Heart right ventricle (tissue), 12 donors: Measurements from ENCODE around the gene VPS52. TPM values are rescaled to one million over a fixed set of nuclear protein-coding genes. Genes with fewer than 3 reads are reported as not detected.

Source experiments
- microRNA-seq, 2 donors: library from miRNA; unstranded; fragments of <30 nt; microRNA quantifications; one replicate each; pipeline ENCODE4 v1.2.0, GENCODE V29; 2021
- polyA plus RNA-seq, 2 donors: library from polyadenylated mRNA; stranded (reverse); fragments of 200-250 nt; gene quantifications; one replicate each; pipeline ENCODE4 v1.2.3, GENCODE V29; 2013
- total RNA-seq, 10 donors: library from RNA; stranded (reverse); fragmentation: NEBNext Ultra II Directional in 3 of 10; extraction: Animal tissue kit (Norgen Biotek cat#: 25700) in 3 of 10; gene quantifications; one replicate each; pipeline versions ENCODE4 v1.2.1 to v1.2.4, GENCODE V29; 2021 to 2023
- donor health status: ischemic (EF 13 %, LVEDD 7.1; RV severe dilation, severe dysfunction).
- donor health status: healthy with polysubstance abuse.
- donor health status: DM: no; HTN: yes; CAD: no.
- donor health status: DM: no; HTN: no; CAD: no.
- donor health status: ischemic (EF 25% LVEDD 6.9; RV normal size, moderate dysfunction).
- donor health status: ischemic (EF 25% LVEDD 5.7; RV mildly dilated, moderate dysfunction).
- donor health status: healthy.
- donor health status: nonischemic (EF 11% LVEDD 7.7; RV severe dilation, severe dysfunction).
- donor health status: DM: yes; HTN: yes; CAD: no.
- donor health status: PGD.
- donor health status: ischemic (EF 29% LVEDD 5.4; RV normal size, mild dysfunction).
- donor health status: nonischemic (EF 23%, LVEDD 6.1; RV moderate dilation, normal function).

Gene VPS52
- total and polyA plus RNA-seq, 12 donors = 25.2 to 45.7 (median 35.9) TPM

Small RNAs within 50 kb of the gene (microRNA-seq; reads per million reads assigned to microRNA genes)
- gene MIR219A1 (2.6 to 5.4 reads per million in 2 donors), gene MIR6834 (0 reads per million in 2 donors), gene MIR6873 (0 reads per million in 2 donors)

Other genes starting within 250 kb of the VPS52 start
- gene HLA-DPA1, start 198.2 kb downstream of the VPS52 start, total RNA-seq = 100 to 1,000 TPM in 1 of 10 donors, 10 to 100 TPM in 9; 17.8 to 328 (median 53.6) TPM
- 10 to 100 TPM; 18.2 to 24.3 TPM for gene HLA-DPA1, start 198.2 kb downstream of the VPS52 start, polyA plus RNA-seq
- gene HLA-DPB1, start 195.9 kb downstream of the VPS52 start, total RNA-seq = 100 to 1,000 TPM in 1 of 10 donors, 10 to 100 TPM in 9; 19.2 to 264 (median 34.8) TPM
- 10 to 100 TPM; 18.7 to 48.2 TPM for gene HLA-DPB1, start 195.9 kb downstream of the VPS52 start, polyA plus RNA-seq
- 1 to 10 TPM in 3 of 10 donors, under 1 TPM in 7; 0.52 to 3.9 (median 0.94) TPM for gene COL11A2, start 79.4 kb downstream of the VPS52 start, total RNA-seq
- gene COL11A2, start 79.4 kb downstream of the VPS52 start, polyA plus RNA-seq = 1 to 10 TPM in 1 of 2 donors, under 1 TPM in 1; 0.55 to 8.7 TPM
- gene RXRB, start 71.2 kb downstream of the VPS52 start, total RNA-seq = 10 to 100 TPM; 29.7 to 39.1 (median 33.2) TPM
- gene RXRB, start 71.2 kb downstream of the VPS52 start, polyA plus RNA-seq = 10 to 100 TPM; 22.2 to 40.7 TPM
- 100 to 1,000 TPM in 1 of 10 donors, 10 to 100 TPM in 9; 44.8 to 104 (median 53.1) TPM for gene SLC39A7, start 71.0 kb downstream of the VPS52 start, total RNA-seq
- 100 to 1,000 TPM in 1 of 2 donors, 10 to 100 TPM in 1; 25.8 to 178 TPM for gene SLC39A7, start 71.0 kb downstream of the VPS52 start, polyA plus RNA-seq
- gene HSD17B8, start 67.2 kb downstream of the VPS52 start, total RNA-seq = 10 to 100 TPM; 17.6 to 25.5 (median 23.0) TPM
- gene HSD17B8, start 67.2 kb downstream of the VPS52 start, polyA plus RNA-seq = 10 to 100 TPM in 1 of 2 donors, 1 to 10 TPM in 1; 7.4 to 15.1 TPM
- 10 to 100 TPM; 26.5 to 32.1 (median 28.0) TPM for gene RING1, start 63.4 kb downstream of the VPS52 start, total RNA-seq
- 10 to 100 TPM; 28.6 to 35.1 TPM for gene RING1, start 63.4 kb downstream of the VPS52 start, polyA plus RNA-seq
- gene RPS18, start 199 bp upstream of the VPS52 start, total RNA-seq = 1,000 to 10,000 TPM in 3 of 10 donors, 100 to 1,000 TPM in 7; 767 to 1,326 (median 860) TPM
- gene RPS18, start 199 bp upstream of the VPS52 start, polyA plus RNA-seq = 1,000 to 10,000 TPM; 2,826 to 4,398 TPM
- 10 to 100 TPM in 2 of 10 donors, 1 to 10 TPM in 8; 5.3 to 12.2 (median 8.0) TPM for gene B3GALT4, start 5.2 kb upstream of the VPS52 start, total RNA-seq
- 1 to 10 TPM; 7.0 to 9.1 TPM for gene B3GALT4, start 5.2 kb upstream of the VPS52 start, polyA plus RNA-seq
- 10 to 100 TPM; 11.0 to 27.8 (median 16.2) TPM for gene WDR46, start 17.4 kb upstream of the VPS52 start, total RNA-seq
- gene WDR46, start 17.4 kb upstream of the VPS52 start, polyA plus RNA-seq = 10 to 100 TPM; 27.4 to 40.6 TPM
- gene PFDN6, start 17.7 kb upstream of the VPS52 start, total RNA-seq = 10 to 100 TPM; 31.7 to 58.3 (median 40.2) TPM
- gene PFDN6, start 17.7 kb upstream of the VPS52 start, polyA plus RNA-seq = 100 to 1,000 TPM; 248 to 448 TPM
- gene RGL2, start 27.1 kb upstream of the VPS52 start, total RNA-seq = 10 to 100 TPM; 40.7 to 79.8 (median 50.4) TPM
- gene RGL2, start 27.1 kb upstream of the VPS52 start, polyA plus RNA-seq = 10 to 100 TPM; 51.8 to 68.4 TPM
- gene TAPBP, start 42.2 kb upstream of the VPS52 start, total RNA-seq = 100 to 1,000 TPM in 2 of 10 donors, 10 to 100 TPM in 8; 71.9 to 242 (median 86.7) TPM
- gene TAPBP, start 42.2 kb upstream of the VPS52 start, polyA plus RNA-seq = 10 to 100 TPM; 20.6 to 49.7 TPM
- 10 to 100 TPM; 11.7 to 19.8 (median 14.3) TPM for gene ZBTB22, start 45.9 kb upstream of the VPS52 start, total RNA-seq
- 10 to 100 TPM in 1 of 2 donors, 1 to 10 TPM in 1; 4.7 to 10.6 TPM for gene ZBTB22, start 45.9 kb upstream of the VPS52 start, polyA plus RNA-seq
- 10 to 100 TPM; 10.3 to 24.0 (median 15.9) TPM for gene DAXX, start 51.1 kb upstream of the VPS52 start, total RNA-seq
- 10 to 100 TPM; 15.7 to 24.8 TPM for gene DAXX, start 51.1 kb upstream of the VPS52 start, polyA plus RNA-seq
- 1 to 10 TPM in 2 of 10 donors, under 1 TPM in 6, not detected in 2; 0.09 to 6.1 (median 0.36) TPM for gene KIFC1, start 119.9 kb upstream of the VPS52 start, total RNA-seq
- under 1 TPM; 0.28 to 0.29 TPM for gene KIFC1, start 119.9 kb upstream of the VPS52 start, polyA plus RNA-seq
- gene PHF1, start 139.1 kb upstream of the VPS52 start, total RNA-seq = 10 to 100 TPM; 36.2 to 61.2 (median 48.9) TPM
- gene PHF1, start 139.1 kb upstream of the VPS52 start, polyA plus RNA-seq = 100 to 1,000 TPM in 1 of 2 donors, 10 to 100 TPM in 1; 59.5 to 125 TPM
- gene CUTA, start 146.2 kb upstream of the VPS52 start, total RNA-seq = 100 to 1,000 TPM in 9 of 10 donors, 10 to 100 TPM in 1; 99.8 to 132 (median 114) TPM
- 100 to 1,000 TPM in 1 of 2 donors, 10 to 100 TPM in 1; 94.7 to 161 TPM for gene CUTA, start 146.2 kb upstream of the VPS52 start, polyA plus RNA-seq
- gene SYNGAP1, start 148.2 kb upstream of the VPS52 start, total RNA-seq = 1 to 10 TPM; 3.6 to 8.5 (median 5.7) TPM
- gene SYNGAP1, start 148.2 kb upstream of the VPS52 start, polyA plus RNA-seq = 10 to 100 TPM in 1 of 2 donors, 1 to 10 TPM in 1; 3.1 to 10.2 TPM
- 1 to 10 TPM; 2.7 to 6.5 (median 4.9) TPM for gene ZBTB9, start 182.7 kb upstream of the VPS52 start, total RNA-seq
- gene ZBTB9, start 182.7 kb upstream of the VPS52 start, polyA plus RNA-seq = 1 to 10 TPM; 1.2 to 4.3 TPM